Mucosa of gallbladder (tissue), 1 donor: ENCODE results near the gene MYO1E. TPM values are rescaled to one million over a fixed set of nuclear protein-coding genes. Genes with fewer than 3 reads are reported as not detected.
A peak's percentile ranks its signal among the peaks of the same experiment; 100 is the strongest.
"Not testable (repeated sequence)": the region's sequence is repeated elsewhere in the genome, so short reads cannot be mapped to it uniquely, and the experiment has no call there.

ENCODE experiments used
- DNase-seq: peaks from one replicate; pipeline ENCODE4 v3.0.0-alpha.2; 2020; ENCODE audit warnings: low spot score
- total RNA-seq: library from RNA; stranded (reverse); gene quantifications from one replicate; pipeline ENCODE4 v1.2.1, GENCODE V29; 2021
- donor health status: DM: no; HTN: no; CAD: no.

MYO1E gene
- total RNA-seq, 1 donor from 2014 or later, result 204 TPM

DNA sequence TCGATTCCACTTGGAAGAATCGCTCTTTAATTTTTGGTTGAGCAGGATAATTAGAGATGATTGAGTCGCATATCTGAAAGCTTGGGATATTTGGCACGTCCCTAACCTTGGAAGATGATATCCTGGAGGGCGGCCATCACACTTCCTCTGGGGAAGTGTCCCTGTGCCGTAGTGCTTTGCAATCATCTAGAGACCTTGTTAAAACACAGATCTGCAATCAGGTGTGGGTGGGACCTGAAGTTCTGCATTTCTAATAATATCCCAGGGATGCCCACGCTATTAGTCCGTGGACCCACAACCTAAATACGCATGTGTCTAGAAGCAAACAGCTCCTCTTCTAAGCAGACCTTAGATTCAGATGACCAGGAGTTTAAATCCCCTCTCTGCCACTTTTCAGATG lies 20.5 kb downstream of the MYO1E start:
- no peak for DNase-seq

GRCh38 chr15:59350421-59350732 lies 22.3 kb downstream of the MYO1E start:
- no peak for DNase-seq

- DNase-seq, result no peak
Observed at GRCh38 chr15:59349680-59350420, 22.8 kb downstream of the MYO1E start.

GRCh38 chr15:59347915-59348314 lies 24.8 kb downstream of the MYO1E start:
- no peak for DNase-seq

DNA sequence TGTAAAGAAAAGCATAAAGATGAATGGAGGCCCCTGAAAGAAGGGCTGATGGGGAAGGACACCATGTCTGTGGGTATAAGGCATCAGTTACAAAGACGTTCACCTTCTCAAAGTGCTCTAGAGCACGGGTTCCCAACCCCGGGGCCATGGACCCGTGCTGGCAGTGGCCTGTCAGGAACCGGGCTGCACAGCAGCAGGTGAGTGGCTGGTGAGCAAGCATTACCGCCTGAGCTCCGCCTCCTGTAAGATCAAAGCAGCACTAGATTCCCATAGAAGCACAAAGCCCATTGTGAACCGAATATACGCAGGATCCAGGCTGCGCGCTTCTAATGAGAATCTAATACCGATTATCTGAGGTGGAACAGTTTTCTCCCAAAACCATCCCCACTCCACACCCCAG lies 25.7 kb downstream of the MYO1E start:
- no peak for DNase-seq

DNA sequence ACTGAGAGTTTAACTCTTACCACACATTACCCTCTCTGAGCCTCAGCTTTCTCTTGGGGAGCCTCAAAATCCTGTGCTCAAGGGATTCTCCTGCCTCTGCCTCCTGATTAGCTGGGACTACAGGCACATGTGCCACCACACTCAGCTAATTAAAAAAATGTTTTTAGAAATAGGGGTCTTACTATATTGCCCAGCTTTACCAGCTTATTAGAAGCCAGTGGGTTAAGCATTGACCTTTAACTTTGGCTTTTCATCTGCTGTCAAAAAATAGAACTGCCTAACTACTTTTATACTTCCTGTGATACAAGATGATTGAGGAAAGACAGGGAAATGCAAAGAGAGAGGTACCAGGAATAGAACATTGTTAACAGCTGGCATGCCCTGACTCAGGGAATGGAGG lies 27.3 kb downstream of the MYO1E start:
- DNase-seq, result no peak

GRCh38 chr15:59344311-59344710 lies 28.4 kb downstream of the MYO1E start:
- DNase-seq, result no peak

DNA sequence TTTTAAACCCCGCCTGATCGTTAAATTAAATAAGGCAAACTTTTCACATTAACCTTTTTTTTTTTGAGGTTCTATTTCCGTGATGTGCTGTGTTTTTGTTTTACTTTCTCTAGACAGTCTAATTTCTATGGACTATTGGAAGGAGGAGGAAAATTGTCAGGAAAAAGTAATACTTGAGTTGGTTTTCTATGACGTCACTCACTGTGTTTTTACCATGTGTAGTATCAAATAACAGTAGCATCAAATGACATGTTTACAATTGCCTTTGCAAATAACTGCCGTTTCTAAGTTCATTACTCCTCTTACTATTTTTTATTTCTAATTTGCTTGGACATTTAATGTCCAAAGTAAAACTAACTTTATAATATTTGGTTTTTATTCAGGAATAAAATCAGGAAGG lies 32.3 kb downstream of the MYO1E start:
- no peak for DNase-seq

GRCh38 chr15:59339252-59339672 lies 33.4 kb downstream of the MYO1E start:
- no peak for DNase-seq

DNA sequence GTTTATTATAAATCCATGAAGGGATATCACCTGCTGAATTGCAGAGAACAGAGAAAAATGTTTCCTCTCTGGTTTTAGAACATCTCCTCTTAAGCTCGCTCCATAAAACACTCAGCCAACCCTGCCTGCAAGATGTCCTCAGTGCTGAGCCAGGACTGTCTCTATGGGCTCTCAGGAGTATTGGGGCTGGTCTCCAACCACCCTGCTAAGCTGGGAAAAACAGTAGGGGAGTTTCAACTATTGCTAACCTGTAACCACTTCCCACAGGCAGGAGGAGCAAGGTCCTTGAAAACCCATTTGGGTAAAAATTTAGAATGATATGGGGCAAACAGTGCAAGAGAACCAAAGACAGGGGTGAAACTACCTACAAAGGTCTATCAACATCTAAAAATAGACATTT lies 34.3 kb downstream of the MYO1E start:
- DNase-seq, result no peak

DNA sequence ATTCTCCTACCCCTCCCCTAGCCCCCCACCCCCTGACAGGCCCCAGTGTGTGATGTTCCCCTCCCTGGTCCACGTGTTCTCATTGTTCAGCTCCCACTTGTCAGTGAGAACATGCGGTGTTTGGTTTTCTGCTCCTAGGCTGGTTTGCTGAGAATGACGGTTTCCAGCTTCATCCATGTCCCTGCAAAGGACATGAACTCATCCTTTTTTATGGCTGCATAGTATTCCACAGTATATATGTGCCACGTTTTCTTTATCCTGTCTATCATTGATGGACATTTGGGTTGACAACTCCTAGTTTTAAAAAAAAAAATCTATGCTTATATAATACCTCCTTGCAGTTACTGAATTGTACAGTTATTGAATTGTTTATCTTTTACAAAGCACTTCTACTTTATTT lies 35.9 kb downstream of the MYO1E start:
- DNase-seq, result not testable (repeated sequence)

DNA sequence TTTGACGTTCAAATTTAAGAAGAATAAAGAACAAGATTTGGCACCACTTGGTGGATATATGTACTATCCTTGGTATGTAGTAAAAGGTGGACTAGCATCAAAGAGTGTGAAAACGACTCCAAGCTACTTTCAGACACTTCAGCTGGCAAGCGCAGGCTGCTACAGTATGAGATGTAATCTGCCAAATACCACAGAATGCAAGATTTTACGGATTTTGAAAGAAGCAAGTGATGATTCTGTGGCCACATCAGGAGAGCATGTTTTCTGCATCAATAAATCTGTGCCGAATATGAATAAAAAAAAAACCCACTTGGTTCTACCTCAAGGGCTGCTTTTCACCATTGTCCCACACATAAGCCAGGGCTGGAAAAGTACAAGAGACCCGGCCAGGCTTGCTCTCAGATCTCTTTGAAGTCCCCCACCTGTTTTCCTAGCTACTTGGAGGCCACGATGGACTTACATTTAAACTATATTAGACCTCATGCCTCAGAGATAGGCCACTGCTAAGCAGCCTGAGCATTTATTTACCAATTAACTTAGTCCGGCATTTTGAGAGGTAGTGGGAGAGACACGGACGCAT lies 37.4 kb downstream of the MYO1E start:
- DNase-seq, result no peak

DNA sequence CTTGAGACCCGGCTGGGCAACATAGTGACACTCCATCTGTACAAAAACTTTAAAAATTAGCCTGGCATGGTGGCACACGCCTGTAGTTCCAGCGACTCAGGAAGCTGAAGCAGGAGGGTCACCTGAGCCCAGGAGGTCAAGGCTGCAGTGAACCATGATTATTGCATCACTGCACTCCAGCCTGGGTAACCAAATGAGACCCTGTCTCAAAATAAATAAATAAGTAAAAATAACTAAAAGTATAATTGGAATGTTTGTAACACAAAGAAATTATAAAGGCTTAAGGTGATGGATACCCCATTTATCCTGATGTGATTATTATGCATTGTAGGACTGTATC lies 38.6 kb downstream of the MYO1E start:
- no peak for DNase-seq

- DNase-seq, result no peak
Observed at GRCh38 chr15:59333401-59334075, 39.1 kb downstream of the MYO1E start.

- no peak for DNase-seq
Observed at GRCh38 chr15:59332009-59332408, 40.7 kb downstream of the MYO1E start.

DNA sequence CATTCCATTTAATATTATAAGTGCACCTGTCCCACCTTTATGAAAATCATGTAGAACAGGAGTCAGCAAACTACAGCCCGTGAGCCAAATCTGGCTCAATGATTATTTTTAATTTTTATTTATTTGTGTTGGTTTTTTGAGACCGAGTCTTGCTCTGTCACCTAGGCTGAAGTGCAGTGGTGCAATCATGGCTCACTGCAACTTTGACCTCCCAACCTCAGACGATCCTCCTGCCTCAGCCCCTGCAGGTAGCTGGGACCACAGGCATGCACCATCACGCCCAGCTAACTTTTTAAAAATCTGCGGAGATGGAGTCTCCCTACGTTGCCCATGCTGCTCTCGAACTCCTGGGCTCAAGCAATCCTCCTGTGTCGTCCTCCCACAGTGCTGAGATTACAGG lies 42.0 kb downstream of the MYO1E start:
- no peak for DNase-seq

GRCh38 chr15:59329570-59330350 lies 42.9 kb downstream of the MYO1E start:
- peak; percentile 51 for DNase-seq

GRCh38 chr15:59329091-59329490 lies 43.6 kb downstream of the MYO1E start:
- no peak for DNase-seq

- no peak for DNase-seq
Observed at GRCh38 chr15:59327942-59328341, 44.7 kb downstream of the MYO1E start.

GRCh38 chr15:59326856-59327255 lies 45.8 kb downstream of the MYO1E start:
- no peak for DNase-seq

DNA sequence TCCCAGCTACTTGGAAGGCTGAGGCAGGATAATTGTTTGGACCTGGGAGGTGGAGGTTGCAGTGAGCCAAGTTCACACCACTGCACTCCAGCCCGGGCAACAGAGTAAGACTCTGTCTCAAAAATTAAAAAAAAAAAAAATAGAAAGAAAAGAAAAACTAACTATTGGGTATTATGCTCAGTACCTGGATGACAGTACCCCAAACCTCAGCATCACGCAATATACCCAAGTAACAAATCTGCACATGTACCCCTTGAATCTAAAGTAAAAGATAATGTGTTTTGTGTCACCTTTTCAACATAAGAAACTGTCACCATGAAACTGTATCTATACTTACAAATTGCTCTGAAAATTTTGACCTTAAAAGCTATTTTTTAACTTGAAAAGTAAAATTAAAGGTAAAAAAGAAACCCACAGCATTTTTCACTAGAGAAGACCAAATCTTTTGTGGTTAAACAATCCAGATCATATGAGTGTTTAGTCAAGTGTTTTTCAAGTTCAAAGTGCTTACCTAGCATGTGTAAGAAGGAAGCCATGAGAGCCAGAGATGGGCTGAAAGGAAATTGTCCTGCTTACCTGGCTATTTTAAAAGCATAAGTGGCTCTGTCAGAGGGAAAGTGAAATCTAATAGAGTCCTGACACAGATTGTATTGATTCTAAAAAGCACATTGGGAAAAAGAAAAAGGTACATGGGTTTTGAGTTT lies 50.5 kb downstream of the MYO1E start:
- no peak for DNase-seq
